ENCODE data around the gene CBX3.

DNA sequence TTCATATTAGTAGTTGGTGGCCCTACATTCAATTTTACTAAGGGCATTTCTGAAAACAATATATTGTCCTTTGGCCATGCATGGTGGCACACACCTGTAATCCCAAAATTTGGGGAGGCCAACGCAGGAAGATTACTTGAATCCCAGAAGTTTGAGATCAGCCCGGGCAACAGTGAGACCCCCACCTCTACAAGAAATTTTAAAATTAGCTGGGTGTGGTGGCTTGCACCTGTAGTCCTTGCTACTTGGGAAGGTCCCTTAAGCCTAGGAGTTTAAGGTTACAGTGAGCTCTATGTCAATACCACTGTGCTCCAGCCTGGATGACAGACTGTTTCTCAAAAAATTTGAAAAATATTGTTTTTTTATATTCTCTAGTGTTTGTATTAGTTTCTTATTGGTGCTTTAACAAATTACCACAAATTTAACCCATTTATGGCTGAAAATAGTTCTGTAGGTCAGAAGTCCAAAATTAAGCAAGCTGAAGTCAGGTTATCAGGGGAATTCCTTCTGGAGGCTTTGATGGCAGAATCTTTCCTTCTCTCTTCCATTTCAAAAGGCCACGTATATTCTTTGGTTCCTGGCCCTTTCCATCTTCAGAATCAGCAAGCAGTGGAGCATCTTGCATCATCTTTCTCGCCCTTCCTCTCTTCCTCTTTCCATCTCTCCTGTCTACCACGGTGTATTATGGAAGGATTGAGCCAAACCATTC lies 12.4 kb downstream of the CBX3 start:
- TF ChIP-seq, protein P1, sequence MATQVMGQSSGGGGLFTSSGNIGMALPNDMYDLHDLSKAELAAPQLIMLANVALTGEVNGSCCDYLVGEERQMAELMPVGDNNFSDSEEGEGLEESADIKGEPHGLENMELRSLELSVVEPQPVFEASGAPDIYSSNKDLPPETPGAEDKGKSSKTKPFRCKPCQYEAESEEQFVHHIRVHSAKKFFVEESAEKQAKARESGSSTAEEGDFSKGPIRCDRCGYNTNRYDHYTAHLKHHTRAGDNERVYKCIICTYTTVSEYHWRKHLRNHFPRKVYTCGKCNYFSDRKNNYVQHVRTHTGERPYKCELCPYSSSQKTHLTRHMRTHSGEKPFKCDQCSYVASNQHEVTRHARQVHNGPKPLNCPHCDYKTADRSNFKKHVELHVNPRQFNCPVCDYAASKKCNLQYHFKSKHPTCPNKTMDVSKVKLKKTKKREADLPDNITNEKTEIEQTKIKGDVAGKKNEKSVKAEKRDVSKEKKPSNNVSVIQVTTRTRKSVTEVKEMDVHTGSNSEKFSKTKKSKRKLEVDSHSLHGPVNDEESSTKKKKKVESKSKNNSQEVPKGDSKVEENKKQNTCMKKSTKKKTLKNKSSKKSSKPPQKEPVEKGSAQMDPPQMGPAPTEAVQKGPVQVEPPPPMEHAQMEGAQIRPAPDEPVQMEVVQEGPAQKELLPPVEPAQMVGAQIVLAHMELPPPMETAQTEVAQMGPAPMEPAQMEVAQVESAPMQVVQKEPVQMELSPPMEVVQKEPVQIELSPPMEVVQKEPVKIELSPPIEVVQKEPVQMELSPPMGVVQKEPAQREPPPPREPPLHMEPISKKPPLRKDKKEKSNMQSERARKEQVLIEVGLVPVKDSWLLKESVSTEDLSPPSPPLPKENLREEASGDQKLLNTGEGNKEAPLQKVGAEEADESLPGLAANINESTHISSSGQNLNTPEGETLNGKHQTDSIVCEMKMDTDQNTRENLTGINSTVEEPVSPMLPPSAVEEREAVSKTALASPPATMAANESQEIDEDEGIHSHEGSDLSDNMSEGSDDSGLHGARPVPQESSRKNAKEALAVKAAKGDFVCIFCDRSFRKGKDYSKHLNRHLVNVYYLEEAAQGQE (IDR thresholded peaks at IDR 0.05) = no peak
- TF ChIP-seq, protein P2, sequence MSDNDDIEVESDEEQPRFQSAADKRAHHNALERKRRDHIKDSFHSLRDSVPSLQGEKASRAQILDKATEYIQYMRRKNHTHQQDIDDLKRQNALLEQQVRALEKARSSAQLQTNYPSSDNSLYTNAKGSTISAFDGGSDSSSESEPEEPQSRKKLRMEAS (IDR thresholded peaks at IDR 0.05) = no peak
- TF ChIP-seq, protein P3, sequence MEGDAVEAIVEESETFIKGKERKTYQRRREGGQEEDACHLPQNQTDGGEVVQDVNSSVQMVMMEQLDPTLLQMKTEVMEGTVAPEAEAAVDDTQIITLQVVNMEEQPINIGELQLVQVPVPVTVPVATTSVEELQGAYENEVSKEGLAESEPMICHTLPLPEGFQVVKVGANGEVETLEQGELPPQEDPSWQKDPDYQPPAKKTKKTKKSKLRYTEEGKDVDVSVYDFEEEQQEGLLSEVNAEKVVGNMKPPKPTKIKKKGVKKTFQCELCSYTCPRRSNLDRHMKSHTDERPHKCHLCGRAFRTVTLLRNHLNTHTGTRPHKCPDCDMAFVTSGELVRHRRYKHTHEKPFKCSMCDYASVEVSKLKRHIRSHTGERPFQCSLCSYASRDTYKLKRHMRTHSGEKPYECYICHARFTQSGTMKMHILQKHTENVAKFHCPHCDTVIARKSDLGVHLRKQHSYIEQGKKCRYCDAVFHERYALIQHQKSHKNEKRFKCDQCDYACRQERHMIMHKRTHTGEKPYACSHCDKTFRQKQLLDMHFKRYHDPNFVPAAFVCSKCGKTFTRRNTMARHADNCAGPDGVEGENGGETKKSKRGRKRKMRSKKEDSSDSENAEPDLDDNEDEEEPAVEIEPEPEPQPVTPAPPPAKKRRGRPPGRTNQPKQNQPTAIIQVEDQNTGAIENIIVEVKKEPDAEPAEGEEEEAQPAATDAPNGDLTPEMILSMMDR (IDR thresholded peaks at IDR 0.05; ENCODE audit: low read depth, low read length, missing input control) = no peak
- no peak for TF ChIP-seq SP1 (IDR thresholded peaks at IDR 0.05)
